ENCODE measurements around the gene CLEC16A.

Gene CLEC16A

DNA sequence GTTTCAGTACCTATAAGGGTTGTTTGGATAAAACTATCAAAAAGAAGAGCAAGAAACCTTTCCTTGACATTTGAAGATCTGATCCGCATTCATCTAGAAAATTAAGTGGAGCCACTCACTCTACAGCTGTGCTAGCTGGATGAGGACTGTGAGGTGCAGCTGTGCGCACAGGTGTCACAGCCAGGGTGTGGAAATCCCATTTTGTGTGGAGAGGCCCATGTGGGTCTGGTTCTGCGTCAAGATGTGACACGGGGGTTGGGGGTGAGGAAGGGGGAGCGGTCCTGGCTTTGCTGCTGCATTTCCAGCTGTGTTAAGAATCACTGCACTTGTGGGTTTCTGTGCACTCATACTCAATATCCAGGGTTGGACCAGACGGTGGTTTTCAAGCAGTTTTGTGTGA lies 70.7 kb downstream of the CLEC16A start:
- H3K27me3 Mint-ChIP-seq: no peaks in the 10 kb centered on the region
- no peak overlapping the region for H3K4me3 Mint-ChIP-seq
- no peak overlapping the region for H3K27ac Mint-ChIP-seq
- H3K9me3 Mint-ChIP-seq: no peaks in the 10 kb centered on the region
- H3K36me3 Mint-ChIP-seq: peaks cover 80% of the 10 kb centered on the region
- no peak for ATAC-seq
- no peaks in the 10 kb centered on the region for H3K4me1 Mint-ChIP-seq

DNA sequence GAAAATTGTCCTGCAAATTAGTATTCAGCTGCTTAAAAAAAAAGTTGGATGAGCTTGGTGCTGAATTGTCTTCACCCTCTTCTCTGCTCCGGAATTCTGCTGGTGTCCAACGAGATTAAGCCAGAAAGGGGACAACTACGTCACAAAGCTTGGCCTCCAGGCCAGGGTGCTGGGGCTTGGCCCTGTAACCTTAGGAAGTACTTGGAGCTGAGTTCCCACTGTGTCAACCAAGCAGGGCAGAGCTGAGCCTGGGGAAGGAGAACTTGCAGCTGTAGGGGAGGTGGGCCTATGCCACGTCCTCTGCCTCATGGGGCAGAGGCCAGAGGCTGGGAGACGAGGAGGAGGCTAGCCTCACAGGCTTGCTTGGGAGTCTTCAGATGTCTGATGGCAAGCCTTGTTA lies 71.2 kb downstream of the CLEC16A start:
- Mint-ChIP-seq H3K27ac (no peak overlapping the region), H3K36me3 (peaks cover 79% of the 10 kb centered on the region), H3K27me3 (no peaks in the 10 kb centered on the region), H3K4me1 (no peaks in the 10 kb centered on the region), H3K4me3 (no peak overlapping the region), H3K9me3 (no peaks in the 10 kb centered on the region)
- ATAC-seq: no peak

DNA sequence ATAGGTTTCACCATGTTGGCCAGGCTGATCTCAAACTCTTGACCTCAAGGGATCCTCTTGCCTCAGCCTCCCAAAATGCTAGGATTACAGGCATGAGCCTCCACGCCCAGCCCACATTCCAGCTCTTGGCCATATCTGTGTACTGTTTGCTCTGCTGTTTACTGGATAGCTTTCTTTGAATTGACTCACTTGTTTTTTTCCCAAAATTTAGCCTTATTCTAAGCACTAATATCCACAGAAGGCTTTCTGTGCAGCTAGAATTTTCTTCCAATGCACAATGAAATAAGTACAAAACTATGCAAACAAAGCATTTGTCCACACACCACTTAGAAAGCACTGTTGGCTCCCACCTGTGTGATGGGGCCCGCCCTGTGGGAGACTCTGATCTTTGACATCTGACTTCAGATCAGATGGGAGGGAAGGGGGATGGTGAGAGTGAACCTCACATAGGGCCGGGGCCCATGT lies 72.2 kb downstream of the CLEC16A start:
- H3K4me1 Mint-ChIP-seq: no peaks in the 10 kb centered on the region
- peak overlapping the region; percentile 14 for H3K27ac Mint-ChIP-seq
- H3K27me3 Mint-ChIP-seq: no peaks in the 10 kb centered on the region
- no peak overlapping the region for H3K4me3 Mint-ChIP-seq
- no peaks in the 10 kb centered on the region for H3K9me3 Mint-ChIP-seq
- H3K36me3 Mint-ChIP-seq: peaks cover 79% of the 10 kb centered on the region
- ATAC-seq: no peak

DNA sequence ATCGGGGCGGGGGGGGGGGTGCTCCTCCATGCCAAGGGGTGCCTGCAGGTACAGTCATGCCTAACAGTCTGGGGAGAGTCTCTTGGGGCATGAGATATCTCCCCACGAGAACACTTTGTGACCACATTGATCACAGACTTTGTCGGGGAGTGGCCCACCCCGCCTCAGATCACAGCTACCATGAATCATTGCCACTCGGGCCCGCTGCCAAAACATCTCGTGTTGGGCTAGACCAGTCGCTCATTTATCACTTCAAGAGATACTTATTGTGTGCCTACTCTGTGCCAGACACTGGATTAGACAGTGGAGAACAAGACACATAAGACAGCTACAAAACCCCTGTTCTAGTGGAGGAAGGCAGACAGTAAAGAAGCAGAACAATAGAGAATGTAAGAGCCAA lies 72.6 kb downstream of the CLEC16A start:
- Mint-ChIP-seq H3K36me3 (peaks cover 79% of the 10 kb centered on the region), H3K4me3 (no peak overlapping the region), H3K9me3 (no peaks in the 10 kb centered on the region), H3K4me1 (no peaks in the 10 kb centered on the region), H3K27ac (peak overlapping the region; percentile 14), H3K27me3 (no peaks in the 10 kb centered on the region)
- no peak for ATAC-seq

DNA sequence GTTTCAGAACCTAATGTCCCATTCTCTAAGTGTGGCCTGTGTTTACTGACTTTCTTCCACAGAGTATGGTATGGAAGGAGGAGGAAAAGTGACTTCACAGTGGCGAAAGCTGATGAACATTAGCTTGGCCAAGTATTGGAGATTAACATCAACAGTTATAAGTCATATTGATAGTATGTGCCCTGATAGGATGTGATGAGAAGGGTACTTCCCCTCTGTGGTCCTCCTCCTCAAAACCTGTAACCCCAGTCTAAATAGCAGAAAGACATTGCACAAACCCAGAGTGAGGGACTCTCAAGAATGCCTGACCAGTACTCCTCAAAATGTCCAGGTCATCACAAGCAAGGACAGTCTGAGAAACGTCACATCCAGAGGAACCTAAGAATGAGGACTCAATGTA lies 73.1 kb downstream of the CLEC16A start:
- Mint-ChIP-seq H3K4me3 (no peak overlapping the region), H3K9me3 (no peaks in the 10 kb centered on the region), H3K4me1 (no peaks in the 10 kb centered on the region), H3K27me3 (no peaks in the 10 kb centered on the region), H3K36me3 (peaks cover 79% of the 10 kb centered on the region), H3K27ac (peak overlapping the region; percentile 14)
- no peak for ATAC-seq

DNA sequence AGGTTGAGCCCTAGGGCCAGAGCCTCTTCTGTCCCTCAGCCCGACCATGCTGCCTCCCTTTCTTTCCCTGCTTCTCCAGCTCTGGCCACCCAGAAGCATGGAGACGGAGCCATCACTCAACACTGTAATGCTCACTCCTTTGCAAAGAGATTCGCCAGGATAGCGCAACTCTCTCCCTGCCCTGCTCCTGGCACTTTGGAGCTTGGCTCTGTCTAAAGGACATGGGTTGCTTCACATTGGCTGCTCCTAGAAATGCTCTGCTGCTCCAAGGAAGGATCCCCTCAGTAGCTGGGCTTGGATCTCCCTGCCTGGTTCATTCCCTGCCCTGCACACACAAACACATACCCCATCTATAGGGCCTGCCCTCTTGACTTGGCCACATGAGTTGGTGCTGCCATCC lies 76.0 kb downstream of the CLEC16A start:
- no peak overlapping the region for H3K27ac Mint-ChIP-seq

DNA sequence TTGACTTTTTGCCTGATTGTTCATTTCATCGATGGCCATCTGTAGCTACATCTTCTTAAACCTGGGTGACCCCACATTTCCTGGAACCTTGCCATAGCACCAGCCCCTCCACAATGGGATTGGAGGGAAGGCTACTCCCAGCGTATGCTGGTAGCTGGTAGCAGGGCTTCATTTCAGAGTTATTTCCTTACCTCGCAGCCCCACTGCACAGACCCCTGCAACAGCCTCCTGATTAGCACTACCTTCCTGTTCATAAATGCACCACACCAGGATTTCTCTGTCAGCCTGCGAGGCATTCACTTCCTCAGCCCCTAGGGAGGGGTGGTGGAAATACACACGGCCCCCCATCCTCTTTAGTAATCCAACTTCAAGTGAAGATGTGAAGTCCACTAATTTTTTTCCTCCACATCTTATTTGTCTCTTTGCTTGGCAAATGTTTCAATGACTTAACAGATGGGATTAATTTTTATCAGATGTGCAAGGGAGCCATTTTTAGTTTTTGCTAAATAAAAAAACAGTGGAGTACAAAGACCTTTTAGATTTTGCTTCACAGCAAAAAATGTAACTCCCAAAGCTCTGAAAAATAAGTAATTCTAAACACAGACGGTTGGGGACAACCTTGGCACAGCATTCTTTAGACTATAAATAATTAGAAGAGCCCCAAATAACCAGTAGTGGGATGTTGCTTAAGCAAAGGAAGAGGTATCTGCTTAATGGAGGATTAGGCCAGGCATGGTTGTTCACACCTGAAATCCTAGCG lies 76.6 kb downstream of the CLEC16A start:
- peaks cover 90% of the 10 kb centered on the region for H3K36me3 Mint-ChIP-seq
- H3K27me3 Mint-ChIP-seq: no peaks in the 10 kb centered on the region
- peaks cover 8% of the 10 kb centered on the region for H3K9me3 Mint-ChIP-seq
- no peak overlapping the region for H3K4me3 Mint-ChIP-seq
- H3K27ac Mint-ChIP-seq: no peak overlapping the region
- ATAC-seq: no peak
- peaks cover 6% of the 10 kb centered on the region for H3K4me1 Mint-ChIP-seq

More for the DNA sequence above, 76.0 kb downstream of the CLEC16A start:
- Mint-ChIP-seq H3K36me3 (peaks cover 86% of the 10 kb centered on the region), H3K4me1 (peaks cover 6% of the 10 kb centered on the region), H3K27me3 (no peaks in the 10 kb centered on the region), H3K4me3 (no peak overlapping the region), H3K9me3 (peaks cover 5% of the 10 kb centered on the region)
- no peak for ATAC-seq

DNA sequence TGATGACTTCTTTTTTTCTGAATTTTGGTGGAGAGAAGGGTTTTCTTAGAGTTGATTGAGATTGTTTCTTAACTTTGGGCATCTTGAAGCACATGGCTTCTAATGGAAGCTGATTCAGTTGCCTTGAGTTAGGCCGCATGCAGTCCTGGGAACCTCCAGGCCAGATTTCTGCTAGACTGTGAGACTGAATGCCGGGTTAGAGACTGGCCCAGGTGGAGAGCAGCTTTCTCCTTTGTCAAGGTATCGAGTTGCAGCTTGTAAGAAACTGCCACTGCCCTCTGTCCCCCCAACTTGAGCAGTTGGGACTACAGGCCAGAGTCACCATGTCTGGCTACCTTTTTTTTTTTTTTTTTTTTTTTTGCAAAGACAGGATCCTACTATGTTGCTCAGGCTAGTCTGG lies 77.6 kb downstream of the CLEC16A start:
- Mint-ChIP-seq H3K27ac (no peak overlapping the region), H3K4me3 (no peak overlapping the region), H3K9me3 (peaks cover 11% of the 10 kb centered on the region), H3K36me3 (peaks cover 92% of the 10 kb centered on the region), H3K4me1 (peaks cover 6% of the 10 kb centered on the region), H3K27me3 (no peaks in the 10 kb centered on the region)
- ATAC-seq: no peak

DNA sequence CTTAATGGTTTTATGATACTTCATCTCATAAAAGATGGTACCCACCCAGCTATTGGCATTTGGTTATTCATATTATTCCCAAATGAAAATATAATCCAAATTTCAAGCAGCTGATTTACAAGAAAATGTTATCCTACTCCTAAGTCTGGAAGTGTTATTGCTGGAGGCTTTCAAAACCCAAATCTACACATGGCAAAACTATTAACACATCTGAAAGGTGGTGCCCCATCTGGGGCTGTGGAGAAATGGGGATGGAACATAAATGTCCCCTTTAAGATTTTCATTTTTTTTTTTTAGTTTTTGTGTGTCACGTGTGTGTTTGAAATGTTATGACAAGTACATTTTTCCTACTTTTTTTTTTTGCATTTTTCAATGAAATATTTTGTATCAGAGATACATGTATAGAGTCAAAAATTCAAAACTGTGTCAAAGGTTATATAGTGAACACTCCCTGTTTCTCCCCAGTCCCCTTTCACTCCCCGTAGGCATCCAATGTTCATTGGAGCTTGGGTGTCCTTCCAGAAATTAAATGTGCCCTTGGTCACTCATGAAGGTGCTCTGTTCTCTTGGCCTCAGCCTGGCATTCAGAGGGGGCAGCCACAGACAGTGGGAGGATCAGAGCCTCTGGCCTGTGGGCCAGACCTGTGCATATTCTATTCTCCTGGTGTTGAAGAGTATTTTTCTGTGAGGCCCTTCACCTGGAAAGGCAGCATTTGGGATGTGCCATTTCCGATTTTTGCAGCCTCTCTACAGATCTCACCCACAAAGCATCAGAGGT lies 79.1 kb downstream of the CLEC16A start:
- peaks cover 6% of the 10 kb centered on the region for H3K4me1 Mint-ChIP-seq
- ATAC-seq: no peak
- H3K4me3 Mint-ChIP-seq: no peak overlapping the region
- no peak overlapping the region for H3K27ac Mint-ChIP-seq
- peaks cover 92% of the 10 kb centered on the region for H3K36me3 Mint-ChIP-seq
- no peaks in the 10 kb centered on the region for H3K27me3 Mint-ChIP-seq
- H3K9me3 Mint-ChIP-seq: peaks cover 15% of the 10 kb centered on the region

DNA sequence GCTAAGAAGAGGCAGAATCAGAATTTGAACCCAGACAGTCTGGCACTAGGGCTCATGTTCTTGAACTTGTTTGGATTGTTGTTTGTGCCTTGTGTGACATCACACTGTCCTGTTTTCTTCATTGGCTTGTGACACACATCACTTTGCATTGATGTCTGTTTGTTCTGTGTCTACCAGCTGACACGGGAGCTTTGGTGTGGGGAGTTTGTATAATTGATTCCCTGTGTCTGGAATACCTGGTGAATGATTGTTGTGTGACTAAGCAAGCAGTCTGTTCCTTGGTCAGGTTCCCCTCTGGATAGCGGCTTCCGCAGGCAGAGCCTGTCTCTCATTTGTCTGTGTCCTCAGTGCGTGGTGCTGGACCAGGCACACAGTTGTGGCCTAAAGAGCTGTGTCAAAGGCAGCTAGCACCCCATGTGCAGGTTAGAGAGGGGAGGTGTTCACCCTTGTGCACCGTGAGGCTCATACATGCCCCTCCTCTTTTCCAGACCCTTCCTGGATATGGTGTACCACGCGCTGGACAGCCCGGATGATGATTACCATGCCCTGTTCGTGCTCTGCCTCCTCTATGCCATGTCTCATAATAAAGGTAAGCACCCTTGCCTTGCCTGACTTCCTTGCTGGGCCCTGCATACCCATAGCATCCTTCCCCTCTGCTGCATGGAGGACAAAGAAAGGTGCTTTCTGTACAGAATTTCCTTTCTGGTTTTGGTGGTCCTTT lies 80.1 kb downstream of the CLEC16A start:
- Mint-ChIP-seq H3K36me3 (peaks cover 97% of the 10 kb centered on the region), H3K27ac (peak overlapping the region; percentile 64), H3K4me1 (peaks cover 11% of the 10 kb centered on the region), H3K9me3 (peaks cover 17% of the 10 kb centered on the region), H3K4me3 (no peak overlapping the region), H3K27me3 (no peaks in the 10 kb centered on the region)
- ATAC-seq: no peak

DNA sequence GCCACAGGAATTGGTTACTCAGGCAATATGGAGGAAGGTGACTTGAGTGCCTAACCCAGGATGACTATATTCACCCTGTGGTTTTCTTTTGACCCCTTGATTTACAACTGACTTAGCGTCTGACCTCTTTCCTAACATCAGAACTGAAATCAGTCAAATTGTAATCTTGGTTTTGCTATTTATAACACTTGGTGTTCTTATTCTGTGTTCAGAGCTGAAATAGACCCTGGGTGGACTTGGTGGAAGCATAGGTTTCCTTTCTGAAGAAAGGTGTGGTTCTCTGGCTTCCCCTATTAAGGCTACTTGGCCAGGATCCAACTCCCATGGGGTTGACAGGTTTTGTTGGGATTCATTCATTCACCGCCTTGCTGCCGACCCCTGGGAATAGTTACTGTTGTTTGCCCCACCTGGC lies 80.8 kb downstream of the CLEC16A start:
- H3K36me3 Mint-ChIP-seq: peaks cover 98% of the 10 kb centered on the region
- H3K27me3 Mint-ChIP-seq: no peaks in the 10 kb centered on the region
- peaks cover 12% of the 10 kb centered on the region for H3K4me1 Mint-ChIP-seq
- H3K4me3 Mint-ChIP-seq: no peak overlapping the region
- H3K9me3 Mint-ChIP-seq: peaks cover 17% of the 10 kb centered on the region
- ATAC-seq: peak; percentile 73
- H3K27ac Mint-ChIP-seq: peak overlapping the region; percentile 64

DNA sequence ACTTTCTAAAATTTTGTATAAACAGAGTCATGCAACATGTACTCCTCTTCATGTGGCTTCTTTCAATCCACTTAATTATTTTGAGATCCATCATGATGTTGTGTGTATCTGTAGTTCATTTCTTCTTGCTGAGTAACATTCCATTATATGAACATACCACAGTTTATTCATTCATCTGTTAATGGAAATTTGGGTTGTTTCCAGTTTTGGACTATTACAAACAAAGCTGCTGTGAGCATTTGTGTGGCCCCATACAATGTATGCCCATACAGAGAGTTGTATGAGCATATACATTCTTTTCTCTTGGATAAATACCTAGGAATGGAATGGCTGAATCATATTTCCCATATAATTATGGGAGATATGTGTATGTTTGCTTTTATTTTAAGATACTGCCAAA lies 85.6 kb downstream of the CLEC16A start:
- Mint-ChIP-seq H3K4me1 (peaks cover 7% of the 10 kb centered on the region), H3K27ac (peak overlapping the region; percentile 14), H3K9me3 (peaks cover 12% of the 10 kb centered on the region), H3K36me3 (peaks cover 100% of the 10 kb centered on the region), H3K27me3 (no peaks in the 10 kb centered on the region), H3K4me3 (no peak overlapping the region)
- ATAC-seq: no peak

DNA sequence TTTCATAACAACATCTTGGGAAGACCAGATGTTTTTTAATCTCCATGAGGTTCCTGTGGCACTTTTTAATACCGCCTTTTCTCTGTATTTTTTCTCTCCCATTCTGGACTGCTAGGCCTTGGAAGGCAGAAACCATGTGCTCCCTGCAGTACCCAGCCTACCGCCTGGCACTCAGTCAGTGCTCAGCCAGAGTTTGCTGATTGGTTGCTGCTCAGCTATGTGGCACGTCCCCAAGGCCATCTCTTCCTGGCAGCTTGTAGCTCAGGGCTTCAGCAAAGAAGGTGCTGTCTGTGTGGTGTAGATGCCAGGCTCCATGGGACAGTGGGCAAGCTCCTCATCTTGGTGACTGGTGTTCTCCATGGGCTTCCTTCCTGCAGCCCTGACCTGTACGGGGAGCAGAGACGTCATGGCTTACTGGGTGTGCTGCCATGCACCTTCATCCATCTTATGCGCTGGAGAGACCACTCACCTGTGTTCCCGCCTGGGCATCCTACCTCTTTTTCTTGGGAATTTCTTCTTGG lies 86.7 kb downstream of the CLEC16A start:
- H3K4me3 Mint-ChIP-seq: no peak overlapping the region
- peaks cover 5% of the 10 kb centered on the region for H3K4me1 Mint-ChIP-seq
- H3K27me3 Mint-ChIP-seq: no peaks in the 10 kb centered on the region
- H3K36me3 Mint-ChIP-seq: peaks cover 100% of the 10 kb centered on the region
- peaks cover 9% of the 10 kb centered on the region for H3K9me3 Mint-ChIP-seq
- no peak overlapping the region for H3K27ac Mint-ChIP-seq
- ATAC-seq: no peak

DNA sequence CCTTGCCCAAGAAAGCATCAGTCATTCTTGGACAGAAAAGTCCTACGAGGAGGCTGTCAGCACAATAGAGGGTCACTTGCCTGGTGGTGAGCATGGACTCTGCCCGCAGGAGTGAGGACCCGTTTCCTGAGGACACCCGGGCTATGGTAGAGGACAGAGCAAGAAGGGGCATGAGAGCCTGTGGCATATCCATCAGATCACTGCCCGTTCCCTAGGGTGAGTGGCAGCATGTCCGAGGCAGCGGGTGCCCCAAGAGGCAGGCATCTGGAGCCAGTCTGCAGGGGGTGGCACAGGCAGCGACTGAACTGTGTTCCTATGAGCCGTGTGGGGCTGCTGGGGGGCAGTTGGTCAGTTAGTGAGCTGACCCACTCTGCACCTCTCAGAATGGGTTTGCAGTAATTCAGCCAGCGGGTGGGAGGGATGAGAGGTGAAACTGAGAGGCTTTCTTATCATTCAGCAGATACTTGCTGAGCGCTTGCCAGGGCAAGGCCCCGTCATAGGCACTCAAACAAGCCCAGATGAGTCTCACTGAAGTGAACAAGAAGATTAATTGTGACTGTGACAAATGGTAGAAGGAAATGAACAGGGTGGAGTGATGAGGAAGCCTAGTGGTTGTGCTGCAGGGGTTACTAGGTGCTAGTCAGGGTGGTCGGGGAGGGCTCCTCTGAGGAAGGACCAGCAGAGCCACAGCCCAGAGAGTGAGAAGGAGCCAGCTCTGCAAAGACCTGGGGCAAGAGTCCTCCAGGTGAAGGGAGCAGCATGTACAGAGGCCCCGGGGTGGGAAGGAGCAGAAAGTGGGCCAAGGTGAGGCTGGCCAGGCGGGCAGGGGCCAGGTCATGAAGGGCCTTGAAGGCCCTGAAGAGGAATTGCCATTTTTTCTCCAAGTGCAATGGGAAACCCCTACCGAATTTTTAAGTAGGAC lies 87.9 kb downstream of the CLEC16A start:
- Mint-ChIP-seq H3K9me3 (peaks cover 6% of the 10 kb centered on the region), H3K4me3 (no peak overlapping the region), H3K36me3 (peaks cover 100% of the 10 kb centered on the region), H3K4me1 (peaks cover 5% of the 10 kb centered on the region), H3K27ac (peak overlapping the region; percentile 5), H3K27me3 (no peaks in the 10 kb centered on the region)
- no peak for ATAC-seq
